PFSK-1 (cell line): Measurements from ENCODE around the gene INO80E.

ENCODE experiments used
- POLR2AphosphoS5 ChIP-seq: IDR thresholded peaks from 2 replicates; pipeline ENCODE4 v1.6.1; 2012; ENCODE audit warnings: low read depth, mild to moderate bottlenecking, control low read depth, low read length, moderate library complexity
- REST ChIP-seq, 2 experiments: IDR thresholded peaks; 2 replicates each; pipeline versions ENCODE4 v1.6.1 to v1.8.0; 2011 to 2012; ENCODE audit warnings: low read depth in 2 of 2, low read length in 2 of 2, control low read depth in 1 of 2, inconsistent platforms in 1 of 2, mild to moderate bottlenecking in 1 of 2, moderate library complexity in 1 of 2; ENCODE audit not compliant: insufficient read depth in 1 of 2
- SIN3A ChIP-seq: IDR thresholded peaks from 2 replicates; pipeline ENCODE4 v1.6.1; 2012; ENCODE audit warnings: mild to moderate bottlenecking, low read length, moderate library complexity, borderline replicate concordance; ENCODE audit not compliant: insufficient read depth
- TAF1 ChIP-seq: IDR thresholded peaks from 2 replicates; pipeline ENCODE4 v1.6.1; 2012; ENCODE audit warnings: low read length, control low read depth, borderline replicate concordance; ENCODE audit not compliant: insufficient read depth

DNA sequence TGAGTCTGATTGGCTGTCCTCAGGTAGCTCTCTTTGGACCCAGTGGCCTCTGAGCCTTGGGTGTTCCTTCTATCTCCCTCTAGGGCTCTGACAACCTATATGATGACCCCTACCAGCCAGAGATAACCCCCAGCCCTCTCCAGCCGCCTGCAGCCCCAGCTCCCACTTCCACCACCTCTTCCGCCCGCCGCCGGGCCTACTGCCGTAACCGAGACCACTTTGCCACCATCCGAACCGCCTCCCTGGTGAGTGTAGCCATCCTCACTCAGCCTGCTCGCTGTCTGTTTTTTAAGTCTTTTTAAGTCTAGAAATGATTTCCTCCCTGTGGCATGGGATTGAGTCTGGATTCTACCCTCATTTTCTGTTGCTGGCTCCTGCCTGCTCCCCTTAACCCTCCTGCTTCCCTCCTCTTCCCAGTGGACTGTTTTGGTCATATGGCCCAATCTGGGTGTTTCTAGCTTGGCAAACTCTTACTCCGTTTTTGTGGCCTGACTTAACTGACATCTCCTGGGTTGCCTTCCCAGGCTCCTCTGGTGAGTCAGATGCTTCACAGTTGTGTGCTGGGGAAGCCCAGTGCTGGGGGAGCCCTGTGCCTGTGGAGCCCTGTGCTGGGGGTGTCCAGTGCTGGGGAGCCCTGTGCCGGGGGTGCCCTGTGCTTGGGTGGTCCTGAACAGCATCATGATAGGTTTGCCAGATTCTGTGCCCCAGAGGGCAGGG is 12.5 kb upstream of the INO80E start:
- no peak for TF ChIP-seq TAF1
- no peak for TF ChIP-seq POLR2AphosphoS5
- no peak for TF ChIP-seq SIN3A
- TF ChIP-seq REST (IDR thresholded peaks at IDR 0.05; ENCODE audit: insufficient read depth in 1 of 2, low read depth in 2 of 2, low read length in 2 of 2): no peak
